LNCaP clone FGC (cell line): ENCODE measurements around the gene CDC42EP5.

ENCODE experiments used
- DNase-seq: peaks from one replicate; pipeline ENCODE4 v3.0.0-alpha.2; 2011; ENCODE audit warnings: low read depth
- H3K4me3 ChIP-seq: 2 replicates; pipeline ENCODE4 v1.5.1; 2011; ENCODE audit warnings: mild to moderate bottlenecking, low read depth, low read length, control low read depth
- CTCF ChIP-seq: IDR thresholded peaks from 2 replicates; pipeline ENCODE4 v1.5.1; 2012; ENCODE audit warnings: mild to moderate bottlenecking; ENCODE audit not compliant: control insufficient read depth, insufficient read depth; ENCODE audit errors: extremely low read depth

CDC42EP5 gene

GRCh38 chr19:54426291-54426931, 46.7 kb downstream of the CDC42EP5 start:
- no peak for DNase-seq

GRCh38 chr19:54425382-54425723, 47.7 kb downstream of the CDC42EP5 start:
- DNase-seq: no peak
- TF ChIP-seq CTCF: no peak

More at GRCh38 chr19:54426291-54426931, 46.7 kb downstream of the CDC42EP5 start:
- no peak for TF ChIP-seq CTCF
- H3K4me3 ChIP-seq: no peak overlapping the region

GRCh38 chr19:54424660-54425381, 48.3 kb downstream of the CDC42EP5 start:
- DNase-seq: no peak
- no peak overlapping the region for H3K4me3 ChIP-seq
- TF ChIP-seq CTCF: no peak

More at GRCh38 chr19:54425382-54425723, 47.7 kb downstream of the CDC42EP5 start:
- H3K4me3 ChIP-seq: no peak overlapping the region

DNA sequence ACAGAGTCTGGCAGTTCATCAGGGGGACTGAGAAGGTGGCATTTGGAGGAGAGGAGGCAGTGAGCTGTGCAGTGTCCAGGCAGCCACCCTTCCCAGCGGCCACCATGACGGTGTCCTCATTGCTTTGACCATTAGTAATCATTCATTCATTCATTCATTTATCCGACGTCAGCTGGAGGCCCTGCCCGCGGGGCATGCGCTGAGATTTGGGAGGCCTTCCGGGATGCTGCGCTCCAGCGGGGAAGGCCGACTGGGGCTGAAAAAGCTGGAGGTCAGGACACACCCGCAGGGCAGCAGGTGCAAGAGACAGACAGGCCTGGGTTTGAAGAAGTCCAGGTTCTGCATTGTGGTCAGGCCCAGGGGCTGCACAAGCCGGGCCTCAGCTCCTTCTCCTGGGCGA, 48.9 kb downstream of the CDC42EP5 start:
- no peak for DNase-seq
- TF ChIP-seq CTCF: no peak
- H3K4me3 ChIP-seq: no peak overlapping the region

- TF ChIP-seq CTCF: no peak
- no peak overlapping the region for H3K4me3 ChIP-seq
- DNase-seq: no peak
These were observed 51.0 kb downstream of the CDC42EP5 start for GRCh38 chr19:54422136-54422535.

GRCh38 chr19:54421521-54421920, 51.6 kb downstream of the CDC42EP5 start:
- no peak for DNase-seq
- no peak overlapping the region for H3K4me3 ChIP-seq
- TF ChIP-seq CTCF: no peak

DNA sequence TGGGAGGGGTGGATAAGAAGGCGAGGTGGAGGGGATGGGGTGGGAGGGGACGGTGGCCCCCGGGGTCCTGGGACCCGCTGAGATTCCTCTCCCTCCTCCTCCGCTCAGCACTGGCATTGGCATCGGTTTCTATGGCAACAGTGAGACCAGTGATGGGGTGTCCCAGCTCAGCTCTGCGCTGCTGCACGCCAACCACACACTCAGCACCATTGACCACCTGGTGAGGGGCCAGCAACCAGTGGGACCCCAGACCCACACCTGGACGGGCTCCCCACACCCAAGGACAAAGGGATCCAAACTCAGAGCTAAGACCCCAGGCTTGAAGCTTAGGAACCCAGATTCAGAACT, 52.0 kb downstream of the CDC42EP5 start:
- TF ChIP-seq CTCF: no peak
- DNase-seq: no peak
- H3K4me3 ChIP-seq: no peak overlapping the region
